Hematopoietic multipotent progenitor cell treated with erythropoietin and hydrocortisone succinate and interleukin-3 and kit ligand, for 4 days (in vitro differentiated cells): Measurements from ENCODE around the gene TSTD1.
"Not testable (repeated sequence)": the region's sequence is repeated elsewhere in the genome, so short reads cannot be mapped to it uniquely, and the experiment has no call there.

ENCODE experiments used
- DNase-seq: peaks from one replicate; pipeline ENCODE4 v3.0.0-alpha.2; 2015

The TSTD1 gene

DNA sequence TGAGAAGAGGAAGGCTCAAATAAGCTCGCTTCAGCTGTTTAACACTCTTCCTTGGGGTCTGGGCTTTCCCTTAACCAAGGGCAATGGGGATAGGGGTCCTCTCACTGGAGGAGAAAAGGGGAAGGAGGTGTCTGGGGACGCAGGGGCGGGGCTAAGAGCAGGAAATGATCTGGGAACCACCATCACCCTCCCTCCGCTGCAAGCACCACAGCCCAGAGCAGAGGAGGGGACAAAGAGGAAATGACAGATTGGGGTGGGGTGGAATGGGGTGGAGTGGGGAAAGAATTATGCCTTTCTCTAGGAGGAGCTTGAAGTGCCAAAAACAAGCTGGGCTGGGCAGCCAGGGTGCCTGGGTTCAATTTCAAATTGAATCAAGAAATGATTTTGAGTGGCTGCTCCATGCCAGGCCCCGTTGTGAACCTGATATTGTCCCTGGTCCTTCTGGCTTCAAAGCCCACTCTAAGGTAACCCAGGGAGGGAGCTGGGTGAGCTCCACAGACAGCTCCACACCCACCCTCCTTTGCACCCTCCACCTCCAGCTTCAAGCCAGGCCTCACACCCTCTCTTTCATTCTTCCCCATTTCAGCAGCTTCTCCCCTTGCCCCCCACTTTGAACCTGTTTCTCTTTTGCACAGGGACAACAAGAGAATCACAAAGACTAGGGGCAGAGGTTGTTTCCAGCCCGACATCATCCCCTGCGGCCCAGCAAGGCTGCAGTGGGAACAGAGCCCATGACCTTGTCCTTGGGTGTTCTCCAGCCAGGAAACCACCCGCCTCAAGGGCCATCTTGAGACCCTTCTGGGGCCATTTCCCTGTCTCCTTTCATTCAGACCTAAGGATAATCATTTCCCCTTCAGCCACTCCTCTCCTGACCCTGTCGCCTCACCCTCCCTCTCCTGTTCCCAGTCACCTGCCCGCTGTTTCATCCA lies 29.8 kb upstream of the TSTD1 start:
- DNase-seq = peak; percentile 96

DNA sequence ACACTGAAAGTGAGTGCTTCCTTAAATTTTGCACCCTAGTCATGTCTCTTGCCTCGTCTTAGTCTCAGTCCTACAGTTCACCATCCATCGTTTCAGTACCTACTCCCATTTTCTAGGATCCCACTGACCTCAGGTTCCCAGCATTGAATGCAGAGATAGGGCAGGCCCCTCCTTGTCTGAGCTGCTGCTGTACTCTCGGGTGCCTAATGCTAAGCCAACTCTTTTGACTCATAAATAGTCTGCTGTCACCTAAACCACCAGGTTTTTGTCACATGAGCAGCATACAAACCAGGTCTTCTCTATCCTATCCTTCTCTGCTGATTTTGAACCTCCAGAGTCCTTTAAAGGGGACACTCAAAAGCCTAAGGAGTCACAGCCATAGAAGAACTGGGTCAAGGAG lies 27.9 kb upstream of the TSTD1 start:
- no peak for DNase-seq

DNA sequence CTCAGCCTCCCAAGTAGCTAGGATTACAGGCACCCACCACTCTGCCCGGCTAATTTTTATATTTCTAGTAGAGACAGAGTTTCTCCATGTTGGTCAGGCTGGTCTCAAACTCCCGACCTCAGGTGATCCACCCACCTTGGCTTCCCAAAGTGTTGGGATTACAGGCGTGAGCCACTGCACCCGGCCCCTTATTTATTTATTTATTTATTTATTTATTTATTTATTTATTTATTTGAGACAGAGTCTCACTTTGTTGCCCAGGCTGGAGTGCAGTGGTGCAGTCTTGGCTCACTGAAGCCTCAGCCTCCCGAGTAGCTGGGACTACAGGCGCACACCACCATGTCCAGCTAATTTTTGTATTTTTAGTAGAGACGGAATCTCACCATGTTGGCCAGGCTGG lies 26.9 kb upstream of the TSTD1 start:
- not testable (repeated sequence) for DNase-seq

DNA sequence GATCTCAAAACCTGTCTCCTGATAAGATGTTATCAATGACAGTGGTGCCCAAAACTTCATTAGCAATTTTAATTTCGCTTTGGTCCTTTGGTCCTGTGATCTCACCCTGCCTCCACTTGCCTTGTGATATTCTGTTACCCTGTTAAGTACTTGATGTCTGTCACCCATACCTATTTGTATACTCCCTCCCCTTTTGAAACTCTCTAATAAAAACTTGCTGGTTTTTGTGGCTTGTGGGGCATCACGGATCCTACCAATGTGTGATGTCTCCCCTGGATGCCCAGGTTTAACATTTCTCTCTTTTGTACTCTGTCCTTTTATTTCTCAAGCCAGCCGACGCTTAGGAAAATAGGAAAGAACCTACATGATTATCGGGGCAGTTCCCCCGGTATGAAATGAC lies 25.2 kb upstream of the TSTD1 start:
- not testable (repeated sequence) for DNase-seq

DNA sequence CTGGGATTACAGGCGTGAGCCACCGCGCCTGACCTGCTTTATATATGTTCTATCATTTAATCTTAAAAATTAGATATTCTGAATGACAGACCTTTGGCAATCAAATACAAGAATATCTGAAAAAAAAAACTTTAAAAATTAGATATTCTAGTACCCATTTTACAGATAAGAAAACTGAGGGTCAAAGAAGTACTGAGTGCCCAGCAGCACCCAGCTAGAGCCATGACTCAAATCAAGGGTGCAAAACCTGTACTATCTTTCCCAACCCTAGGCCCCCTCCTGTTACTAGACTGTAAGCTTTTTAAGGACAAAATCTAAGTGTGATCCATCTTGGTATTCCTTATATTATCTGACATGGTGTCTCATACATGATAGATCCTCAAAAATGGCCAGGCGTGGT lies 22.7 kb upstream of the TSTD1 start:
- no peak for DNase-seq

DNA sequence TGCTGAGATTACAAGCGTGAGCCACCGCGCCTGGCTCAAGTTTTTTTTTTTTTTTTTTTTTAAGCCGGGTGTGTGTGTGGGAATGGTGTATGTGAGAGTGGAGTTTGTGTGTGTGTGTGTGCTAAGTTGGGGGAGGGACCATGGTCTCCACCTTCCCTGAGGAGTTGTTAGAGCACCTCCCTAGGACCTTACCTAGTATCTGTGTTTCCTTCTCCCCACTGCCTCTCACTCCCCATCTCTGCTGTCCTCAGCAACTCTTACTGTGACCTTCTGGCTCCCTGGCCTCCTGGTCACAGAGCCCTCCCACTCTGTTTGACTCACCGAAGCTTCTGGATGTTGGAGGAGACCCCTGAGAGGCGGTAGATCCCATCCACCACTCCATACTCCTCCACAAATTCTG lies 20.5 kb upstream of the TSTD1 start:
- no peak for DNase-seq

DNA sequence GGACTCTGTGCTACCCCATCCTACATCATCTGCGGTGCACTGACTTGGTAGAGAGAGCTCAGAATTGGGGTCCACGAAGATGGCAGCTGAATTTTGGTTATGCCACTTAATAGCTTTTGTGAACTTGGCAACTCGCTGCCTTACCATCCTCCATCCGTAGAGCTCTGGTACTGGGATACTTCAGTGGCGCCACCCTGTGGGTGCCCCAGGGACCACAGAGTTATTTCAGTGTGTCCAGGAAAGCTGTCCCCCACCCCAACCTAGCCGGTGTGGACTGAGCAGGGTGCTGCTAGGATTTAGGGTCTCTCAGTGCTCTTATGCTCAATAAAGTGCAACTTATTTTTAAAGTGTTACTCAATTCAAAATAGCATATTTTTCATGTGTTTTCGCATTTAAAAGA lies 16.0 kb upstream of the TSTD1 start:
- DNase-seq = no peak

DNA sequence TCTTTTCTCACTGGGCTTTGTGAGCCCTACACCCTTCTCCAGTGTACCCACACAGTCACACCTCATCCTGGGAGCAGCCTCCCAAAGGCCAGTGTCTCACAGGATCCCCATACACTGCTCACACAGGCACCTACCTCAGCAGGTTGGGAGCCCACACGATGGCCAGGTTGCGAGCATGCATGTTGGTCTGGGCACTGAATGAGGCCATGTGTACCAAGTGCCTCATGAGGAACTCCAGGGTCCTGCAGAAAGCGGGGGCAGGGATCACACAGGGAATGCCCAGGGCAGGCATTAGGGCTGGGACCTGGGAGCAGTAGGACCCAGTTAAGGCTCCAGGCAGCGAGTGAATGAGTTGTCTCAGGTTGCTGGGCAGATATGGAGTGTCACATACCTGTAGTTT lies 15.5 kb upstream of the TSTD1 start:
- DNase-seq = no peak

DNA sequence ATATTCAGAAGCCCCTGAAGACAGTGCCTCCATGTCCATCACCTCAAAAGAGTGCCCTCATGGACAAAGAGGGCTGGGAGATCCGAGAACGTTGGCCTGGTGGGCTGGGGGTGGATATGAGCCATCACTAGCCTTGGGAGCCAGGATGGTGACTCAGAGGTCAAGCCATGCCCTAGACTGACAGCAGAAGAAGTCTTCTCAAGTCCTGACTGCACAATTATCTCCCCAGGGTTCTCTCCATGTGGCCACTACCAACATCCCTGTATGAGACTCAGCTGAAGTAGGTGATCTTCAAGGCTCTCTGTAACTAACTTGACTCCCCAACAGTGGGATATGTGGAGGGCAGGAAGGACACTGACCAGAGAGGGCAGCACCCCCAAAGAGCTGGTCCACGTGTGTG lies 14.1 kb upstream of the TSTD1 start:
- no peak for DNase-seq

DNA sequence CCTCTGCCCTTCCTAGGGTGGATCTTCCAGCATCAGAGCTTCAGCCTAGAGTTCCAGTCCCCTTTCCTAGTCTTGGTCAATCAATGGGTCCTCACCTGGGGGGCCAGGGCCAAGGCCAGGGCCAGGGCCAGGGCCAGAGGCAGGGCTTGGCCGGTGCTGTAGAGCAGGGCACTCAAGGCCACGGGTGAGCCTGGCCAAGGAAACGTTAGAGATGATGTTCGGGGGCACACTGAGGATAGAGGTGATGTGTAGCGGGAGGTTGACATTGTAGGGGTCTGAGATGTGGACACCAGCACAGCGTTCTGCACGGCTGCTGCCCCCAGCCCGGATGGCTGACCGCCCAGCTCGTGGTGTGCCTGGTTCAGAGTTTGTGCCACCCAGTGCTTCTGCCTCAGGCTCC lies 12.5 kb upstream of the TSTD1 start:
- DNase-seq = no peak

DNA sequence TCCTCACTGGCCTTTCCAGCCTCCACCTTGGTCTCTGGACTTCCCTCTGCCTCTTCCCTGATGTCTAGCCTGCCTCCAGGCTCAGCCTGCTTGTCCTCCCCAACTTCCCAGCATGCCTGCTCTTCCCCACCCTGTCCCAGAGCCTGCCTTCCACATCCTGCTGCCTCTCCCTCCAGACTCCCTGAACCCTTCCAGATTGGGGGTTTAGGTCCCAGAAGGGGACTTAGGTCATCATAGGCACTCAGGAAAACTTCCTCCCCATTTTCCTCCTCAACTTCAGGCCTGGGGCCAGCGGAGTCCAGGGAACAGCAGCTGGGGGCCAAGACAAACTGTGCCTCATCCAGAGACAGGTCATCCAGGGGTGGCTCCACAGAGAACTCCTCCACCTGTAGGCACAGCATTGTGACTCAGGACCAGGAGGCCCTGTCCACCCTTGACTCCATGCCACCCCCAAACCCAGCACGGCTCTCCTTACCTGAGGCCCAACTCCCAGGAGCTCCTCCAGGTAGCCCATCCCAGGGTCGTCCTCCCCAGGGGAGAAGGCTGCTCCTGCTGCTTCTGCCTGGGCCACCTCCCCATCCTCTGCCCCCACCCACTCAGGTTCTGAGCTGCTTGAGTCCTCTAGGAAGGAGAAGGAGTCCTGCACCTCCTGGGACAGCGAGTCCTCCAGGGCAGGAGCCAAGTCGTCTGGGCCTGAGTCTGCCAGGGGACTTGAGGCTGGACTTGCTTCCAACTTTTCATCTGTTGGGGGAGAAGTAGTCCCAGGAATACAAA lies 10.4 kb upstream of the TSTD1 start:
- no peak for DNase-seq

DNA sequence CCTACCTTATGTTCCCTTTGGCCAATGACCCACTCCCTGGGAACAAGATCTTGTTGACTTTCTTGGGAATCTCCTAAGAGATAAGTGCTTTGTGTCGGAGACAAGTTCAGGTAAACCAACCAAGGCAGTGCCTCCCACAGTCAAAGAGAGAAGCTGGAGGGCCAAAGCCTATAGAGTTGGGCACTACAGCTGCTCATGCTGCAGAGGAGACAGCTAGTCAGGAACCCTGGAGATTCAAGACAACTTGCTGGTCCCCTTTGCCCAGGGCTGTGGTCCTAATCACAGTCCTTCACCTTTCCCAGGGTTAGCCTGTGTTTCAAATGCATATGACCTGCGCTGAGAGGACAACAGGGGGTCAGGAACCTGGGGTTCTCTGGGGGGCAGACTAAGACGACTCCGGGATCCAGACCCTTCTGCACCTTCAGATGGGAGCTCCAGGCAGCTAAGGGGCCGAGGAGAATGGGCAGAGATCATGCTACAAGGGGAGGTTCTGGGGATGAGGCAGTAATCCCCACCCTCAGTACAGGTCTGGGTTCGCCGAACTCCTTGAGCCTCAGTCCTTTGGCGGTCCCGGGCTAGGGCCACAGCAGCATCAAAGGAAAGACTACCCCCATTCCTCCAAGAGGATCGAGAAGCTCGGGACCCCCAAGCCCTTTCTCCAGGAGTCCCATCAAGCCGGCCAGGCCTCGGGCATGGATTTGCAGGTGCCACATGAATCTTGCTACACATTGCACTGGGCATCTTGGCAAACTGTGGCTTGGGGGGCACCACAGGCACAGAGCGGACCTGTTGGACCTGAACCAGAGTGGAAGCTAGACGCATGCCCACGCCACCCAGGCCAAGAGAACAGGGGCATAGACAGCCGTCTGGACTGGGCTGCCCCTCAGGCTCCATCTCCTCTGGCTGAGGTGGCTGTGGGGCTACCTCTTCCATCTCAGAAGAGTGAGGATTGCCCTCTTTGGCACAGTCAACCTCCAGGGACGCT lies 9.0 kb upstream of the TSTD1 start:
- DNase-seq = no peak

DNA sequence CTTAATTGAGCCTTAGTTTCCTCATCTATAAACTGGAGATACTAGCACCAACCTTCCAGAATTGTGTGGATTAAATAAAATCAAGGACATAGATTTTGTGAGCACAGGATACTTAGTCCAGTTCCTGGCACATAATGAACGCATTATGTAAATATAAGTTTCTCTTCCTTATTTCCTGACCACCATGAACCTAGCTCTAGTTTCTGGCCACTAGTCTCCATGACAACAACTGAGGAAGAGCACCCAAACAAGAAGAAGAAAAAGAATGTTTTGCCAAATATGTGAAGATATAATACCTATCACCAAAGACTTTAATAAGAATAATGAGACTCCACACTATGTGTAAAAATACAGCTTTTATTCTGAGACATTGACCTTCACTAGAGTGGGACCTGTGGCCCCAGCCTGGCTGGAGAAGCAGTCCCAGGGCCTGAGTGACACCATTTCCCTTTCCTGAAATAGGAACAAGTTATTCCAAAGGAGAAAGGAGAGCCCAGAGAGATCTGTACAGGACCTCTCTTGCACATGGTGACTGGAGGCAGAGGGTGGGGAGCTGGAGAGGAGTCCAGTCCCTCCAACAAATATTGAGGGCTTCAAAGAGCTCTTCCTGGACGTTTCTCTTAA lies 8.0 kb upstream of the TSTD1 start:
- DNase-seq = peak; percentile 48

DNA sequence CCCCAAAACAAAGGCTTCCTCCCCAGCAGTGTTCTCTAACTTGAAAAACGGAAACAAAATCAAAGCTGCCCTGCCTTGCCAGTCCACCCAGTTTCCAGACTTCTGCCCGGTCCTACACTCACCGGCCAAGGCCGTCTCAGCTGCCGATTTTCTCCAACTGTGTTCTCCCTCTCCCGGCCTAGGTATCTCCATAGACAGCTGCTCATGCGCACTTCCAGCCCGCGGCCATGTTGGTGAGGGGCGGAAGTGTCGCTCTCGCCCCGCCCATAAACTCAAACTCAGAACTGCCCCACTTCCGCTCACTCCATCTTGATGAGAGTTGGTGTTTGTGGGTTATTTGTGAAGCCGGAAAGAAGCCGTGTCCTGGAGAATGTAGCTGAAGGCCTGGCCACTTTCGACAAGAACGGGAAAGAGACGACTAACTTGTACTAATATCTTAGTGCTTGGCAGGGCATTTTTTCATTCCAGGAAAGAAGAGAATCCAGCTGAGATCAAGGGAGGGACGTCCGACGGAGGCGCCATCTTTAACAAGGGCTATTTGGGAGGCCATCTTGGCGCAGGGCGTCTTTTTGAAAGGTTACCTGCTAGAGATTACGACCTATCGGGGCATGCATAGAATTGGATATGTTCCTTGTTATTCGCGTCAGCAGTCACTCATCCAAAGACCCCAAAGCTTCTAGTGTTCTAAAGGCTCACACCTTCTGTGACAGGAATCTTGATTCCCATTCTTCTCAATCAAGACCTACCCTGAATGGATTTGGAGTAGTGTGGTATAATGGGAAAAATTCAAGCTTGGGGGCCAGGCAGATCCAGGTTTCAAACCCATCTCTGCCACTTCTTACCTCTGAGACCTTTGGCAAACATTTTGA lies 7.2 kb upstream of the TSTD1 start, which contains the start of gene USF1:
TSS of gene USF1 (minus strand) at position 242 of the 869 bp plus-strand sequence. CDS start 2,702 bp downstream, outside the sequence.
- peak; percentile 98 for DNase-seq

DNA sequence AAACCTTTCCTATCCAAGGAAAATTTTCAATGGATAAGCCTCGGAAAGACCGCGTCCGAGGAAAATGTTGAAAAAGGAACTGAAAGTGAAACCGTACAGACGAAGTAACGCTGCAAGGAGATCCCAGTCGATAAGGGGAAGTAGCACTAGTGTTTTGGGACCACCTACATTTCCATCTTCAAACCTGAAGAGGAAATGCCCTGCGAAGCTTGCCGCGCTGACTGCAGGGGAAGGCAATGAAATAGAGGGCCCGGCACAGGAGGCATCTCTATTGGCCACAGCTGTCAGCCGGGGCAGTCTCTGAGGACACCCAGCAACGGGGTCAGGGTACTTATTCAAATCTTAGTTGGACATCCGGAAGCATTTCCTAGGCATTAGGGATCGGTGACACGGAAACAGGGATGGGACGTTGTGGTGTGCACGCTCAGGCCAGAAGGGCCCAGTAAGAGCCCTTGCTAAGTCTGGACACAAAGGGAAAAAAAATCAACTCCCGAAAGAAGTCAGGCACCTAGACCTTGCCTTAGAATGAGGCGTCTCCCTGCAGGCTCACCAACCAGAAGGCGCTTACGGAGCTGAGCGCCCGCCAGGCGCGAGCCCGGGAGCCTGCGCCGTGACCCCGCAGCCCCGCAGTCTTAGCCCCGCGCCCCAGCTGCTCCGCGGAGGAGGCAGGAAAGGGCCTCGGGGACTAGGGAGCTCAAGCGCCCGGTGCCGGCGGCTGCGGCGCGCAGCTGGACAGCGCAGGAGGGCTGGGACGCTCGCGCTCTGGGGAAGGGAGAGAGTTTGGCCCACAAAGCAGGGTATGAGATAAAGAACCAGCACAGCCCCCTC lies 6.4 kb upstream of the TSTD1 start:
- peak; percentile 94 for DNase-seq

DNA sequence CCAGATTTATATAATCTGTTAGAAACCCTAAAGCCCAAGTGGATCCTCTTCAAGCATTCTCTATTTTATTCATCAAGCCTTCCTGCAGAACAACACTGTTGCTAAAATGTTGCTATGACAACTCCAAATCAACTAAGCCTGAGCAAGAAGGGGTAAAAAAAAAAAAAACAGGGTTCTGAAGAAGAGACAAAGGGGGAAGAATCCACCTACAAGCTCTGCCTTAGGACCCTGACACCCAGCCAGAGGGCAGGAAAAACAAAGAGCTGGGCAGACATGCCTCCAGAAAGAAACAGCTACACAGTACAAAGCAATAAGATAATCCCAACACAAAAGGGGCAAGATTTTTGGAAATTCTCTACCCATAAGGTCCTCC lies 5.8 kb upstream of the TSTD1 start:
- peak; percentile 37 for DNase-seq

DNA sequence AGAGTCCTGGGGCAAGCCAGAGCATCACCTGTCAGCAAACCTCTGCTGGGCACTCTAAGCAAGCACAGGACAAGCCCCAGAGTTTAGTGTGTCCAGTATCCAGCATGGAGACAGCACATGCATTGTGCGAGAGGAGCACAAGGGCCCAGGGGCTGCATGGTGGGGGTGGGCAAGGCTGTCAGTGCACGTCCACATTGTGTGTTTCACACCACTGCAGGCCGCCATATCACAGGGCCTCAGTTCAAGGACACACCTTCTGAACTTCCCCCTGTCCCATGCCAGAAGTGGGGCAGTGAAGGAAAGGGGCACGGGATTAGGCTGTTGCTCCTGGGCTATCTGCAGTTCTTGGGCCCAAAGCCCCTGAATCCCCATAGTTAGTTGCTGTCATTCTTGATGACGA lies 782 bp upstream of the TSTD1 start:
- no peak for DNase-seq

DNA sequence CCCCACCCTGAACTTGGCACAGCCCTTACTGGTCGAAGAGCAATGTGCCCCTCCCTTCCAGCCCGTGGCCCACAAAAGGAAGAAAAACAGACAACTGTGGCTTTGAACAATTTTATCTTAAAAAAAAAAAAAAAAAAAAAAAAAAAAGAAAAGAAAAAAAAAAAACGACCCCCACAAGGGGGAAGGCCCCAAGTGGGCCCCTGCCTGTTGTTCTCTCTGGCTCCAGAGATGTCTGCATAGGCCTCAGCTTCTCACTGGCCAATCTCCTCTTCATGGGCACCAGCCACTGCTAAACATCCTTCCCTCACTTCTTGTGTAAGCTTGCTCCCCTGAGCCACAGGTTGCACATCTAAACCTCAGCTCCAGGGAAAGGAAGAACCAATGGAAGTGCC lies 386 bp upstream of the TSTD1 start:
- DNase-seq = no peak

DNA sequence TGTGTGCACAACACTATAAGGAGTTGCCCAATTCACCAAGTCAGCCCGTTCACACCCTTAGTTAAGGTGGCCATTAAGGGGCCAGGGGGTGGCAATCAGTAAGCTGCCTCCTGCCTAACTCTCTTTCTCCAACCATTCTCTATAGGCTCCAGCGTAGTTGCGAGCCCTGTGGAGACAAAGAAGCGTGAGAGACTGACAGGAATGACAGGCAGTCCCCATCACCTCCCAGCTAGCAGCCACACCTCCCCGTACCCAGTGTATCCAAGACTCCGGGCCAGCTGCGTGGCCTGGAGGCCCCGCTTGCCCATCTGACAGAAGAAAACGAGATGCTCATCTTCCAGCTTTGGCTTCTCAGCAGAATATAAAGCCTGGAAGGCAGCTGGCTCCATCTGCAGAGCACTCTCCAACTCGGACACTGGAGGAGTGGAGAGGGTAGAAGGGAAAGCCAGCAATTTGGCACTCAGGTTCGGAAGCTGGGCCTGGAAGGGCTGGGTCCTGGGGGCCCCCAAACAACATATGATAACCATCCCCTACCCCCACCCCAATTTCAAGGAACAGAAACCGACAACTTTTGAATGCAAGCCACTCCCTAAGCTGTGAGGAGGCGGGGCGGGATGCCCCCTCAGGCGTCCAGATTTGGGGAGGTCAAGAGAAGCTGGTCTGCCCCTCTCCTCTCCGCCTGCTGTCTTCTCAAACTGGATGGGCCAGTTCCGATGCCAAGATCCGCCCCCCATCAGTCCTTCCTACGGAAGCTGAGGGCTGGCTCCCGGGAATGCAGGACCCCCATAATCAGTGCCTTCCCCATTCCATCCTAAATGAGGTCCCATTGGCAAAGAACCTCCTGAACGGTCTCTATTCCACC lies 872 bp downstream of the TSTD1 start:
- DNase-seq = no peak
